Upper lobe of left lung (tissue), 6 donors: Measurements from ENCODE around the gene NEURL3. TPM values are rescaled to one million over a fixed set of nuclear protein-coding genes. Genes with fewer than 3 reads are reported as not detected.

Experiments used
- ATAC-seq, 2 donors: fragments of 200-7000 bp; cut with Tn5 transposase; one replicate each; pipeline ENCODE4 v1.9.1; 2022; ENCODE audit warnings: mild to moderate bottlenecking in 2 of 2, moderate library complexity in 2 of 2; ENCODE audit not compliant: low FRiP score in 2 of 2
- DNase-seq, 2 donors: peaks; one replicate each; pipeline ENCODE4 v3.0.0-alpha.2; 2019 to 2020
- H3K27ac ChIP-seq, 4 donors: fragments of 200-600 bp; sonication (generic); one replicate each; pipeline ENCODE4 v1.5.1; 2016 to 2019
- H3K27me3 ChIP-seq, 4 donors: fragments of 200-600 bp; sonication (generic); one replicate each; pipeline ENCODE4 v1.5.1; 2017 to 2019
- H3K36me3 ChIP-seq, 4 donors: fragments of 200-600 bp; sonication (generic); one replicate each; pipeline ENCODE4 v1.5.1; 2016 to 2019
- H3K4me1 ChIP-seq, 4 donors: fragments of 200-600 bp; sonication (generic); one replicate each; pipeline ENCODE4 v1.5.1; 2018 to 2019
- H3K4me3 ChIP-seq, 4 donors: fragments of 200-600 bp; sonication (generic); one replicate each; pipeline ENCODE4 v1.5.1; 2017 to 2019; ENCODE audit warnings: mild to moderate bottlenecking in 2 of 4, moderate library complexity in 1 of 4
- H3K9me3 ChIP-seq, 4 donors: fragments of 200-600 bp; sonication (generic); one replicate each; pipeline ENCODE4 v1.5.1; 2018 to 2019
- CTCF ChIP-seq, 6 experiments: fragments of 450-650 bp in 4 of 6; fragments of 200-600 bp in 2 of 6; sonication (generic) in 2 of 6; IDR thresholded peaks; one replicate each; pipeline ENCODE4 v1.5.1; 2016 to 2019; ENCODE audit warnings: antibody characterized with exemption in 6 of 6
- EP300 ChIP-seq, 4 donors: sonication (generic); formaldehyde crosslinking; IDR thresholded peaks; one replicate each; pipeline ENCODE4 v1.5.1; 2017; ENCODE audit warnings: antibody characterized with exemption in 4 of 4, control low read depth in 2 of 4
- POLR2A ChIP-seq, 4 donors: fragments of 450-650 bp; IDR thresholded peaks; one replicate each; pipeline ENCODE4 v1.5.1; 2016 to 2017; ENCODE audit warnings: antibody characterized with exemption in 4 of 4, mild to moderate bottlenecking in 2 of 4
- POLR2AphosphoS5 ChIP-seq, 2 donors: sonication (generic); formaldehyde crosslinking; IDR thresholded peaks; one replicate each; pipeline ENCODE4 v1.5.1; 2017; ENCODE audit warnings: antibody characterized with exemption in 2 of 2
- WGBS, 2 donors: methylation state at CpG; one replicate each; pipeline ENCODE4 v1.1.5; 2017 to 2018; 5-methylcytosine and 5-hydroxymethylcytosine counted together
- total RNA-seq, 6 donors: library from RNA; depleted of rRNA in 4 of 6; stranded (reverse); fragments of >200 nt in 4 of 6; gene quantifications; one replicate each; pipeline versions ENCODE4 v1.1.0 to v1.2.1, GENCODE V29; 2016 to 2021
- donor health status: DM: no; HTN: no; CAD: no; lungs with moderate emphysema.
- donor health status: DM: no; HTN: yes; CAD: no; lungs with severe emphysema.

The NEURL3 gene
- total RNA-seq, 6 donors from 2014 or later = 0.61 to 2.6 (median 1.1) TPM; not detected in 3

- DNase-seq (no peak), ATAC-seq (no peak)
- Histone ChIP-seq H3K36me3 (no peaks in the 10 kb centered on the region), H3K27ac (peak overlapping the region; percentile 76 to 94 (median 93)), H3K9me3 (no peaks in the 10 kb centered on the region), H3K4me3 (no peak overlapping the region), H3K4me1 (peaks cover 58 to 88% (median 80%) of the 10 kb centered on the region in 4 donors), H3K27me3 (no peaks in the 10 kb centered on the region)
- no peak for TF ChIP-seq EP300 (IDR thresholded peaks at IDR 0.05)
- no peak for TF ChIP-seq POLR2A (IDR thresholded peaks at IDR 0.05)
- no peak for TF ChIP-seq POLR2AphosphoS5 (IDR thresholded peaks at IDR 0.05)
- no peak for TF ChIP-seq CTCF (IDR thresholded peaks at IDR 0.05)
- WGBS, 2 donors = 83 to 88% methylated on average over 10 to 16 of the region's 16 CpGs
Measured at GRCh38 chr2:96530474-96531357, 25.6 kb upstream of the NEURL3 start.

GRCh38 chr2:96530144-96530430 lies 24.9 kb upstream of the NEURL3 start:
- H3K36me3 ChIP-seq = no peaks in the 10 kb centered on the region
- DNase-seq = no peak
- H3K9me3 ChIP-seq = no peaks in the 10 kb centered on the region
- TF ChIP-seq POLR2AphosphoS5 (IDR thresholded peaks at IDR 0.05) = no peak
- TF ChIP-seq EP300 (IDR thresholded peaks at IDR 0.05) = no peak
- TF ChIP-seq CTCF (IDR thresholded peaks at IDR 0.05) = no peak
- TF ChIP-seq POLR2A (IDR thresholded peaks at IDR 0.05) = no peak
- H3K4me3 ChIP-seq = no peak overlapping the region
- no peaks in the 10 kb centered on the region for H3K27me3 ChIP-seq
- no peak for ATAC-seq
- H3K27ac ChIP-seq = peak overlapping the region in 2 of 4 donors; percentile 94
- peaks cover 58 to 82% (median 75%) of the 10 kb centered on the region in 4 donors for H3K4me1 ChIP-seq
- 88 to 93% methylated on average over 5 to 6 of the region's 6 CpGs for WGBS, 2 donors

- H3K4me3 ChIP-seq = no peak overlapping the region
- ATAC-seq (no peak), DNase-seq (no peak)
- H3K9me3 ChIP-seq = no peaks in the 10 kb centered on the region
- no peaks in the 10 kb centered on the region for H3K27me3 ChIP-seq
- peaks cover 57 to 77% (median 70%) of the 10 kb centered on the region in 4 donors for H3K4me1 ChIP-seq
- WGBS, 2 donors = 86 to 93% methylated on average over 6 to 9 of the region's 9 CpGs
- no peak for TF ChIP-seq CTCF (IDR thresholded peaks at IDR 0.05)
- no peak for TF ChIP-seq POLR2A (IDR thresholded peaks at IDR 0.05)
- TF ChIP-seq POLR2AphosphoS5 (IDR thresholded peaks at IDR 0.05) = no peak
- TF ChIP-seq EP300 (IDR thresholded peaks at IDR 0.05) = no peak
- H3K36me3 ChIP-seq = no peaks in the 10 kb centered on the region
- H3K27ac ChIP-seq = peak overlapping the region; percentile 87 to 94 (median 92)
Measured at GRCh38 chr2:96529376-96530143, 24.4 kb upstream of the NEURL3 start.

- WGBS, 2 donors = 79 to 89% methylated on average over 5 to 8 of the region's 8 CpGs
- H3K36me3 ChIP-seq = no peaks in the 10 kb centered on the region
- no peaks in the 10 kb centered on the region for H3K9me3 ChIP-seq
- DNase-seq (no peak), ATAC-seq (no peak)
- H3K4me1 ChIP-seq = peaks cover 49 to 70% (median 63%) of the 10 kb centered on the region in 4 donors
- peak overlapping the region; percentile 87 to 94 (median 92) for H3K27ac ChIP-seq
- no peak overlapping the region for H3K4me3 ChIP-seq
- no peaks in the 10 kb centered on the region for H3K27me3 ChIP-seq
- no peak for TF ChIP-seq POLR2AphosphoS5 (IDR thresholded peaks at IDR 0.05)
- TF ChIP-seq CTCF (IDR thresholded peaks at IDR 0.05) = no peak
- no peak for TF ChIP-seq POLR2A (IDR thresholded peaks at IDR 0.05)
- no peak for TF ChIP-seq EP300 (IDR thresholded peaks at IDR 0.05)
Measured at GRCh38 chr2:96528700-96529375, 23.7 kb upstream of the NEURL3 start.
